GM12878 (cell line): ENCODE results near the gene MMP14. TPM values are rescaled to one million over a fixed set of nuclear protein-coding genes. Genes with fewer than 3 reads are reported as not detected.
A peak's percentile ranks its signal among the peaks of the same experiment; 100 is the strongest.

Experiments
- ASH2L ChIP-seq: fragments of 300-600, 200-600 bp; sonication (generic); IDR thresholded peaks from 2 replicates; pipeline ENCODE4 v1.6.1; 2017; ENCODE audit warnings: low read depth, mild to moderate bottlenecking, borderline replicate concordance
- BCLAF1 ChIP-seq: fragments of 450-650 bp; IDR thresholded peaks from 2 replicates; pipeline ENCODE4 v1.6.1; 2017; ENCODE audit warnings: antibody characterized with exemption, mild to moderate bottlenecking, moderate library complexity
- CEBPZ ChIP-seq: fragments of 150-350 bp; IDR thresholded peaks from 2 replicates; pipeline ENCODE4 v1.6.1; 2016; ENCODE audit warnings: low read depth, low read length
- EGR1 ChIP-seq, 2 experiments: IDR thresholded peaks; 1 replicate in 1 of 2; 2 replicates in 1 of 2; pipeline ENCODE4 v1.6.1; 2011 to 2012; ENCODE audit warnings: low read depth in 2 of 2, low read length in 2 of 2, borderline replicate concordance in 1 of 2, mild to moderate bottlenecking in 1 of 2, moderate library complexity in 1 of 2
- FOS ChIP-seq: IDR thresholded peaks from 3 replicates; pipeline ENCODE4 v1.6.1; 2011; ENCODE audit warnings: borderline replicate concordance; ENCODE audit not compliant: insufficient read length; ENCODE audit errors: extremely low read depth
- MLLT1 ChIP-seq: fragments of 450-650 bp; IDR thresholded peaks from 2 replicates; pipeline ENCODE4 v1.6.1; 2016; ENCODE audit warnings: mild to moderate bottlenecking
- NR2C2 ChIP-seq: IDR thresholded peaks from 2 replicates; pipeline ENCODE4 v1.6.1; 2011; ENCODE audit warnings: borderline replicate concordance, low read depth; ENCODE audit not compliant: control insufficient read depth, insufficient read length
- RELB ChIP-seq: fragments of 450-650 bp; IDR thresholded peaks from 2 replicates; pipeline ENCODE4 v1.6.1; 2017; ENCODE audit warnings: low read depth, mild to moderate bottlenecking, moderate library complexity
- RFX5 ChIP-seq: IDR thresholded peaks from 2 replicates; pipeline ENCODE4 v1.6.1; 2011; ENCODE audit warnings: low read depth, low read length, improper control_type of control experiment
- SIX5 ChIP-seq: IDR thresholded peaks from 2 replicates; pipeline ENCODE4 v1.6.1; 2011; ENCODE audit warnings: mild to moderate bottlenecking, low read depth, low read length, moderate library complexity; ENCODE audit not compliant: severe bottlenecking
- SMAD1 ChIP-seq: fragments of 450-650 bp; IDR thresholded peaks from 2 replicates; pipeline ENCODE4 v1.6.1; 2018; ENCODE audit warnings: mild to moderate bottlenecking, low read depth; ENCODE audit not compliant: partially characterized antibody
- SUZ12 ChIP-seq: fragments of 200-600 bp; sonication (generic); IDR thresholded peaks from one replicate; pipeline ENCODE4 v1.6.1; 2018; ENCODE audit warnings: antibody characterized with exemption, mild to moderate bottlenecking; ENCODE audit not compliant: unreplicated experiment
- TCF12 ChIP-seq: IDR thresholded peaks from 2 replicates; pipeline ENCODE4 v1.6.1; 2011; ENCODE audit warnings: low read depth, mild to moderate bottlenecking, low read length
- USF1 ChIP-seq: IDR thresholded peaks from 2 replicates; pipeline ENCODE4 v1.6.1; 2011; ENCODE audit warnings: borderline replicate concordance, low read depth, mild to moderate bottlenecking, moderate library complexity, mixed read lengths, low read length; ENCODE audit not compliant: insufficient read depth; ENCODE audit errors: extremely low read length
- ZNF207 ChIP-seq: fragments of 450-650 bp; IDR thresholded peaks from 2 replicates; pipeline ENCODE4 v1.6.1; 2014; ENCODE audit warnings: antibody characterized with exemption, mild to moderate bottlenecking, borderline replicate concordance
- polyA plus RNA-seq, 11 experiments: library from polyadenylated mRNA; depleted of rRNA in 4 of 11; unstranded in 6 of 11; stranded (reverse) in 5 of 11; fragments of >200 nt; fragmentation: Nextera tagmentation in 4 of 11; fragmentation: Illumina TruSeq in 1 of 11; extraction: Ambion mirVana in 4 of 11; extraction: Trizol in 1 of 11; gene quantifications; 1 replicate in 1 of 11; 2 replicates in 10 of 11; pipeline versions ENCODE4 v1.2.1 to v1.2.3, GENCODE V29; 2011 to 2016; ENCODE audit warnings: inconsistent platforms in 2 of 11, missing spikeins in 2 of 11, low read depth in 1 of 11
- total RNA-seq, 4 experiments: library from RNA; depleted of rRNA in 3 of 4; stranded (reverse); fragments of >200 nt in 3 of 4; fragmentation: Illumina TruSeq in 1 of 4; extraction: Trizol in 1 of 4; gene quantifications; 2 replicates each; pipeline versions ENCODE4 v1.2.1 to v1.2.3, GENCODE V29; 2013 to 2021
- TF ChIP-seq, protein P1 (sequence below): IDR thresholded peaks from 2 replicates; pipeline ENCODE4 v1.6.1; 2012; ENCODE audit warnings: low read depth, low read length, improper control_type of control experiment

MMP14 gene
- total and polyA plus RNA-seq, 10 of the 15 experiments (the other 5 are each of a cell fraction or from before 2014, with no cell fraction given), result 0.31 to 1.9 (median 0.70) TPM; not detected in 2

- no peak for TF ChIP-seq EGR1 (IDR thresholded peaks at IDR 0.05; ENCODE audit: borderline replicate concordance in 1 of 2, low read depth in 2 of 2, low read length in 2 of 2)
- TF ChIP-seq SUZ12, result no peak
- TF ChIP-seq RFX5, result no peak
- TF ChIP-seq BCLAF1, result no peak
- TF ChIP-seq SMAD1, result no peak
- no peak for TF ChIP-seq FOS
- 0 out of 2 replicates have a peak, but pooled peaks have one; percentile 88 for TF ChIP-seq MLLT1
- TF ChIP-seq CEBPZ, result no peak
- TF ChIP-seq TCF12, result no peak
- TF ChIP-seq, protein P1, sequence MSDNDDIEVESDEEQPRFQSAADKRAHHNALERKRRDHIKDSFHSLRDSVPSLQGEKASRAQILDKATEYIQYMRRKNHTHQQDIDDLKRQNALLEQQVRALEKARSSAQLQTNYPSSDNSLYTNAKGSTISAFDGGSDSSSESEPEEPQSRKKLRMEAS, result 0 out of 2 replicates have a peak, but pooled peaks have one; percentile 11
- TF ChIP-seq SIX5, result peak; percentile 41
- no peak for TF ChIP-seq NR2C2
- no peak for TF ChIP-seq ASH2L
- peak; percentile 61; the same call in 1 of the 2 replicates for TF ChIP-seq ZNF207
- TF ChIP-seq USF1, result no peak
- peak; percentile 92 for TF ChIP-seq RELB
Measured at GRCh38 chr14:22829661-22830442, 6.5 kb upstream of the MMP14 start, which contains the start of gene MRPL52 (continued).
